Limb (tissue), 2 donors: Measurements from ENCODE around the gene PPP4R3A.
"Not testable (repeated sequence)": the region's sequence is repeated elsewhere in the genome, so short reads cannot be mapped to it uniquely, and the experiment has no call there.

ENCODE experiments used
- DNase-seq, 2 donors: peaks; one replicate each; pipeline ENCODE4 v3.0.0-alpha.2; 2016; ENCODE audit errors: extremely low spot score in 2 of 2

PPP4R3A gene

DNA sequence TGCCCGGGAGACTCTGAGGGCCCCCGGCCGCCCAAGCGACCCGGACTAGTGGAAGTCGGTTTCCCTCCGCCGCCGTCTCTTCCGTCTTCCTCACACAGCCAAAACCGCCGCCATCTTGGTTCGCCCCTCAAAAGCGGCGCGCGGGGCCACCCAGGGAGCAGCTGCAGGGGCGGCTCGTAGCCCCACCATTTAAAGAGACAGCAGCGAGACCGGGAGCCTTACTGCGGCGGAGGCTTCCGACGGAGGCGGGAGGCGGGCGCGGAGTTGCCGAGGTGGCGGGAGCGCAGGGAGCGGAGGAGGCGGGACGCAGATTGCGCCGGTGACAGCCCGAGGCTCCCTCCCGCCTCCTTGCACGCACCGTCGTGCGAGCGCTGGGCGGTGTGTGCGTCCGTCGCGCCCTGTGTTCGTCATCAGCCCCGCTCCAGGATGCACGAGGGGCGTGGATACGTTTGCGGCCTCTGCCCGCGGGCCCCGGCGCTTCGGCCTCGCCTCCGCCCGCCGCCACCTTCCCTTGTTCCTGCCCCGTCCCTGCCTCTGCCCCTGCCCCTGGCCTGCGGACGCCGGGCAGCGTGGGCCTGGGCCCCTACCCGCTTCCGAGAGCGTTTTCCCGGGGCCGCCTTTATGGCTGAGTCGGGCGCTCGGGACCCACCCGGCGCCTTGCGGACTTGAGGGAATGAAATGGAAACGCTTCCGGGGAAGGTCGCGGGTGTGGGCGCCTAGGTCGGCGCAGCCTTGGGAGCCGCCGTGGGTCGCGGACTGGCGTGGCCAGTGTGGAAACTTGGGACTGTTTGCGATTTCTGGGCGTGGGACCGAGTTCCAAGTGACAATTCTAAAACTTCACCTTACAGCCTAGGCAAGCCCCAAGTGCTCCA, at the start of gene PPP4R3A:
Gene PPP4R3A (minus strand): TSS at position 140 of the 872 bp plus-strand sequence. CDS start 663 bp downstream, outside the sequence.
- peak; percentile 94 to 96 for DNase-seq

DNA sequence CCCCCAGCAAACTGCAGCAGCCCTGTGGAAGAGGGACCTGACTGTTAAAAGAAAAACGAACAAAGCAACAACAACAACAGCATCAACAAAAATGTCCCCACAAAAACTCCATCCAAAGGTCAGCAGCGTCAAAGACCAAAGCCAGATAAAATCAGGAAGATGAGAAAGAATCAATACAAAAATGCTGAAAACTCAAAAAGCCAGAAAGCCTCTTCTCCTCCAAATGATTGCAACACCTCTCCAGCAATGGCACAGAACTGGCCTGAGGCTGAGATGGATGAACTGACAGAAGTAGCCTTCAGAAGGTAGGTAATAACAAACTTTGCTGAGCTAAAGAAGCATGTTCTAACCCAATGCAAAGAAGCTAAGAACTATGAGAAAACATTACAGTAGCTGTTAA, 45.4 kb upstream of the PPP4R3A start:
- no peak for DNase-seq

DNA sequence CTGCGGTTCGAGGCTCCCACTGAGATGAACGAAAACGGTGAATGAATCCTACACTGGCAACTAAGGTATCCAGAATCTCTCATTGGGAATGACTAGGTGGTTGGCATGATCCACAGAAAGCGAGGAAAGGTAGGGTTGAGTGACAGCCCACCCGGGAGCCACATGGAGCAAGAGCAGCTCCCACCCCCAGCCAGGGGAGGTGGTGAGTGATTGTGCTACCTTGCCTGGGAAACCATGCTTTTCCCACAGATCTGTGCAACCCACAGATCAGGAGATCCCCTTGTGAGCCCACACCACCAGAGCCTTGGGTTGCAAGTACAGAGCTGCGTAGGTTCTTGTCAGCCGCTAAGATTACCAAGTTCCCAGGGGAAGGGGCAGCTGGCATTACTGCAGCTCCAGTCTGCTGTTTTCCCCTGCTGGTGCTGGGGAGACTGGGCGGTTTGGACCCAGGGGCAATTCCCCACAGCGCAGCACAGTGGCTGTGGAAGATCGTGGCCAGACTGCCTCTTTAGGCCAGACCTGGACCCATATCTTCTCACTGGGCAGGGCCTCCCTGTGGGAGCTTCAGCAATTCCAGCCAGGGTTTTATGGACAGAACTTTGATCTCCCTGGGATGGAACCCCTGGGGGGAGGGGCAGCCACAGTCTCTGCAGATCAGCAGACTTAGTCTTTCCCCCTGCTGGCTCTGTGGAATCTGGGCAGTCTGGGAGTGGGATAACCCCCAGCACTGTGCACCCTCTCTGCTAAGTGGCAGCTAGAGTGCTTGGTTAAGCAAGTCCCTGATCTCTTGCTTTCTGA, 44.6 kb upstream of the PPP4R3A start:
- no peak for DNase-seq

DNA sequence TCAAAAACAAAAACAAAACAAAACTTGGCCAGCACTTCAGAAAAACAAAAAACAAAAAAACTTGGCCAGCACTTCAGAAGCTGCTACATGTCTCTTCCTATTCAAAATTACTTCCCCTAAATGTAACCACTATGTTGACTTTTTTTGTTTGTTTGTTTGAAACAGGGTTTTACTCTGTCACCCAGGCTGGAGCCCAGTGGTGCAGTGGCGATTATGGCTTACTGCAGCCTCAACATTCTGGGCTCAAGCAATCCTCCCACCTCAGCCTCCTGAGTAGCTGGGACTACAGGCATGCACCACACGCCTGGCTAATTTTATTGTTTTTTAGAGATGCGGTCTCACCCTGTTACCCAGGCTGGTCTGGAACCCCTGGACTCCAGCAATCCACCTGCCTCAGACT, 38.0 kb upstream of the PPP4R3A start:
- DNase-seq, result no peak

DNA sequence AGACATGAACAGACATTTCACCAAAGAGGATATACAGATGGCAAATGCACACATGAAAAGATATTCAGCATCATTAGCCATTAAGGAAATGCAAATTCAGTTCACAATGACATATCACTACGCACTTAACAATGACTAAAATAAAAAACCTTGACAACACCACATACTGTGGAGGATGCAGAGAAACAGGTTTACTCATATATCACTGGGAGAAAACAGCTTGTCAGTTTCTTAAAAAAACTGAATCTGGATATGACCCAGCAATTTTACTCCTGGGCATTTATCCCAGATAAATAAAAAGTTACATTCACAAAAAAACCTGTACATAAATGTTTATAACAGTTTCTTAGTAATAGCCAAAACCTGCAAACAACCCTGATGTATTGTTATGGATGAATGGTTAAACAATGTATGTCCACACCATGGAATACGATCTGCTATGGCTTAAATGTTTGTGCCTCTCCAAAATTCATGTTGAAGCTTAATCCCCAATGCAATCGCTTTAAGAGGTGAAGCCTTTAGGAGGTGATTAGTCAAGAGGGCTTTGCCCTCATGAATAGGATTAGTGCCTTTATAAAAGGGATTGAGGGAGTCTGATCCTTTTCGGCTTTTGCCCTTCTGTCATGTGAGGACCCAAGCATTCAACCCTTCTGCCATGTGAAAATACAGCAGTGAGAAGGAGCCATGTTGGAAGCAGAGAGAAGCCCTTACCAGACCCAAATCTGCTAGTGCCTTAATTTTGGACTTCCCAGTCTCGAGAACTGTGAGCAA, 36.0 kb upstream of the PPP4R3A start:
- DNase-seq, result no peak

DNA sequence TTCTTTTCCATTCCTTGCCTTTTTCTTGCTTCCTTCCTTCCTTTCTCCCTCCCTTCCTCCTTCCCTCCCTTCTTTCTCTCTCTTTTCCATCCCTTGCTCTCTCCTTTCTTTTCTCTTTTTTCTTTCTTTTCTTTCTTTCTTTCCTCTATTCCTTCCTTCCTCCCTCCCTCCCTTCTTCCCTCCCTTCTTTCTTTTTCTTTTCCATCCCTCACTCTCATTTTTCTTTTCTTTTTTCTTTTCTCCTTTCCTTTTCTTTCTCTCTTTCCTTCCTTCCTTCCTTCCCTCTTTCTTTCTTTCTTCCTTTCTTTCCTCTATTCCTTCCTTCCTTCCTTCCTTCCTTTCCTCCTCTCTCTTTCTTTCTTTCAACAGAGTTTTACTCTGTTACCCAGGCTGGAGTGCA, 35.1 kb upstream of the PPP4R3A start:
- no peak for DNase-seq

DNA sequence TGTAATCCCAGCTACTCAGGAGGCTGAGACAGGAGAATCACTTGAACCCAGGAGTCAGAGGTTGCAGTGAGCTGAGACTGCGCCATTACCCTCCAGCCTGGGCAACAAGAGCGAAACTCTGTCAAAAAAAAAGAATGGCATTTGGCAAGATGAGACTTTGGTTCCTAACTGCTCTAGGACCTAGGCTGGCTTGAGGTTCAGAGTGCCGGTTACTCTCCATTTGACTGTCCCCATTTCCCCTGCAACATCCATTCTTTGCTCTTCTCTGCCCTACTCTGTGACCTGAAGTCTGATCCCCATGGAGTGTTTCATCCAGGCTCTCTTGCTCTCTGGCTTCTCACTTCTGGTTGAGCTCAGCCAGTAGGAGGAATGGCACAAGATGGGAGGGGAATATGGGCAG, 26.2 kb upstream of the PPP4R3A start:
- DNase-seq, result no peak

DNA sequence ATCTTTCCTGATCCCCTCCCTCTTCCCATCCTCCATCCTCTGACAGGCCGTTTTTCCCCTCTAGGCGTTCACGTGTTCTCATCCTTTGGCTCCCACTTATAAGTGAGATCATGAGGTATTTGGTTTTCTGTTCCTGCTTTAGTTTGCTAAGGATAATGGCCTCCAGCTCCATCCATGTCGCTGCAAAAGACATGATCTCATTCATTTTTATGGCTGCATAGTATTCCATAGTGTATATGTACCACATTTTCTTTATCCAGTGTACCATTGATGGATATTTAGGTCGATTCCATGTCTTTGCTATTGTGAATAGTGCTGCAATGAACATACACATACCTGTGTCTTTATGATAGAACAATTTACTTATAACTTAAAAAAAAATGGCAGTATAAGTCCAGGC, 23.9 kb upstream of the PPP4R3A start:
- not testable (repeated sequence) for DNase-seq

DNA sequence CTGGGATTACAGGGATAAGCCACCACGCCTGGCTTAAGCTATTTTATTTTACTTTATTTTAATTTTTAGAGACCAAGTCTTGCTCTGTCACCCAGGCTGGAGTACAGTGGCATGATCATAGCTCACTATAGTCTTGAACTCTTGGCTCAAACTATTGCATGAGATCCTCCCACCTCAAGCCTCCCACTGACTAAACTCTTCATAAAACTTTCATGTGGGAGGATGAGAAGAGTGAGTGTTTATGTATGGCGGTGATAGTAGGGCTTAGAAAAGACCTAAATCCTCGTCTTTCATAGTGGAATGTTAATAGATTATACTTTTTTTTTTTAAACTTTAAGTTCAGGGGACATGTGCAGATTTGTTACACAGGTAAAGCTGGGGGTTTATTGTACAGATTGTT, 23.5 kb upstream of the PPP4R3A start:
- DNase-seq, result no peak

DNA sequence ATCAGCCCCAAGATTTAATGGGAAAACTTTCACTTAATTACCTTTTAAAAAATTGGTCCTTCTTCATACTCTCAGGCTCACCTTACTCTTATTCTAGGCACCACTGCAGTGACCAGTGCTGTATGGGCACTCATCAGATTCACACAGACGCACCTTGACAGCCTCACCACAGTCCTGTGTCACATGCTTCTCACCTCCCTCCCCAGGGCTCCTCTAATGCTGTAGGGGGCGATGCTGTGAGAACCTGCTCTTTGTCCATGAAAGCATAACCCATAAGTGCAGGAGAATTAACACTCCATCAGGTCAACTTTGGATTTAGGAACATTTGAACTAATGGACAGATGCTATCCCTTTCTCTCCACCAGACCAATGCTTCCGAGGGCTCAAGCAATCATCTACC, 13.9 kb upstream of the PPP4R3A start:
- DNase-seq, result no peak

DNA sequence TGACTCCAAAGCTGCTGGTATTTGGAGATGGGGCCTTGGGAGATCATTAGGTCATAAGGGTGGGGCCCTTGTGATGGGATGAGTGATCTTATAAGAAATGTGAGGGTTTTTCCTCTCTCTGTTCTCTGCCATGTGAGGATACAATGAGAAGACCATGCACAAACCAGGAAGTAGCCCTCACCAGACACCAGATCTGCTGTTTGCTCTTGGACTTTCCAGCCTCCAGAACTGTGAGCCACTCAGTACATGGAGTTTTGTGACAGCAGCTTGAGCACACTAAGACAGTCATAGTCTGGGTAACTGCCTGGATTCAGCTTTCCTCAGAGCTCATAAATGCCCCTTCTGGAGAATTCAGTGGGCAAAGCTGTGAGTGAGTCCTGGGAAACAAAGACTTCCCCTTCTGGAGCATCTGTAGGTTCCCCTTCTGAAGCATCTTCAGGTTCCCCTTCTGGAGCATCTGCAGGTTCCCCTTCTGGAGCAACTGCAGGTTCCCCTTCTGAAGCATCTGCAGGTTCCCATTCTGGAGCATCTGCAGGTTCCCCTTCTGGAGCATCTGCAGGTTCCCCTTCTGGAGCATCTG, 11.0 kb upstream of the PPP4R3A start:
- no peak for DNase-seq

DNA sequence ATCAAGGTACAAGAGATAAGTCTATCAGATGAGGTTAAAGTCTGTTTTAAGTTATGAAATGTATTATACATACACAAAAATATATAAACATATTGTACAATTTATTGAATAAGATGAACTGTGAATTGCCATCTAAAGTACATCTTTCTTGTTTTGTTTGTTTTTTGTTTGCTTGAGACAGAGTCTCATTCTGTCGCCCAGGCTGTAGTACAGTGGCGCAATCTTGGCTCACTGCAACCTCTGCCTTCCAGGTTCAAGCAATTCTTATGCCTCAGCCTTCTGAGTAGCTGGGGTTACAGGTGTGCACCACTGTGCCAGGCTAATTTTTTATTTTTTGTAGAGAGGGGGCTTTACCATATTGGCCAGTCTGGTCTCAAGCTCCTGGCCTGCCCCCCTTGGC, 10.0 kb upstream of the PPP4R3A start:
- DNase-seq, result no peak

DNA sequence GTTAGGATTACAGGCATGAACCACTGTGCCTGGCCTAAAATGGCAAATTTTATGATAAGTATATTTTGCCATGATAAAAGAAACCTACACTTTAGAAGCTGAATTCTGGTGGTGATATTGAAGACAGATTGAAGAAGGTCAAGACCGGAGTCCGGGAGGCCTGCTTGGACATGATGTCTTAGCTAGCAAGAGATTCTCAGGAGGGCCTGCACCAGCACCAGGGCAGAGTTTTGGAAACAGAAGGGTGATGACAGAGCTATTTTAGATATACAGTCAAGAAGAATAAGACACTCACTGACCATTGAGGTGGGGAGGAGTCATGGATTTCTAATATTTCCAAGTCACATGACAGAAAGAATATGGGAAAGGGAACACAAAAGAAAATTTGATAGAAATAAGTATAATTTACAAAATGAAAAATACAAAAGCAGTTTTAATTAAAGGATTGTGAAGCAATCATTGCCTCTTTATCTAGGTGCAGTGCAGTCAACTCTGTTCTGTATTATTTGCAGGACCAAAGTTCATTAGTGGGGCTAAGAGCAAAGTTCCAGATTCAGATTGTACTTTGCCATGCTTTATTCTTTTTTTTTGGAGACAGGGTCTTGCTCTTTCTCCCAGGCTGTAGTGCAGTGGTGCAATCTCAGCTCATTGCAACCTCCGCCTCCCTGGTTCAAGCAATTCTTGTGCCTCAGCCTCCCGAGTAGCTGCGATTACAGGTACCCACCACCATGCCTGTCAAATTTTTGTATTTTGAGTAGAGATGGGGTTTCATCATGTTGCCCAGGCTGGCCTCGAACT, 9.3 kb upstream of the PPP4R3A start:
- no peak for DNase-seq

DNA sequence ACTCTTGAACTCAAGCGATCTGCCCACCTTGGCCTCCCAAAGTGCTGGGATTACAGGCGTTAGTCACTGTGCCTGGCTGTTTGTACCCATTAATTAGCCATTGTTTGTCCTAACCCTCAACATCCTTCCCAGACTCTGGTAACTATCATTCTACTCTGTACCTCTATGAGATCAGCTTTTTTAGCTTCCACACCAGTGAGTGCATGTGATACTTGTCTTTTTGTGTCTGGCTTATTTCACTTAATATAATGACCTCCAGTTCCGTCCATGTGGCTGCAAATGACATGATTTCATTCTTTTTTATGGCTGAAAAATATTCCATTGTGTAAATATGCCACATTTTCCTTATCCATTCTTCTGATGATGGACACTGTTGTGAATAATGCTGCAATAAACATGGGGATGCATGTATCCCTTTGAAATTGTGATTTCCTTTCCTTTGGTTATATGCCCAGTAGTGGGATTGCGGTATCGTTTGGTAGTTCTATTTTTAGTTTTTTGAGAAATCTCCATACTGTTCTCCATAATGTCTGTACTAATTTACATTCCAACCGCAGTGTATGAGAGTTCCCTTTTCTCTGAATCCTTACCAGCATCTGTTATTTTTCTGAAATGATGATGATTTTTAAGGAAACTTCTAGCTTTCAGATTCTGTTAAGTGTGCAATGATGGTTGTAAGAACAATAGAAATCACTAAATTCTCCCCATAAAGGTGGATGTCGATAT, 6.7 kb upstream of the PPP4R3A start:
- DNase-seq, result no peak

DNA sequence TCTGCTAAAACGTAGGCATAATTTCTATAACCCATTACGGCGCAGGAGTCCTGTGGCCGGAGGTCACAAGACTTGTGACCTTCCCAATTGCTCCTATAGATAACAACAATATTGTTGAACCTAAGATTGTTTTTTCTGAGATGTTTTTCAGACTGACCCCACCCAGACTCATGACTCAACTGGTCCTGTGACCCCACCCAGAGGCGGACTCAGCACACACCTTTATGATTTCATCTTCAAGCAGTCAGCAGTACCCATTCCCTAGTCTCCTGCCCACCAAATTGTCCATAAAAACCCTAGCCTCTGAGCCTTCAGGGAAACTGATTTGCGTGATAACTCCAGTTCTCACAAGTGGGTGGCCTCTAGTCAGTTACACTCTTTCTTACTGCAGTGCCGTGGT, 5.9 kb upstream of the PPP4R3A start:
- DNase-seq, result no peak

DNA sequence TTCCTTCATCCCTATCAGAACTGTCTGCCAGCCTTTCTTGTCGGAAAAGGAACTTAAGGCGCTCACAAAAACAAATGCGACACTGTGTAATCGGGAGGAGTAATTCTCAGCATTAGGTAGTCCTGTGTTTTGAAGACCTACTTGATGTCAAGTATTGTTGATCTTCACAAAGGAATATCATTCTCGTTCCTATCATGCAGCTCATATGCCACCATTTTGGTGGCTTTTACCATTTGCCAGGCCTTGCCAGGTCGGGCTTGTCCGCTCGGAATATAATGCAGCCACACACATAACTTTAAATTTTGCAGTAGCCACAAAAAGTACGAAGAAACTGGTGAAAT, 903 bp upstream of the PPP4R3A start:
- no peak for DNase-seq

DNA sequence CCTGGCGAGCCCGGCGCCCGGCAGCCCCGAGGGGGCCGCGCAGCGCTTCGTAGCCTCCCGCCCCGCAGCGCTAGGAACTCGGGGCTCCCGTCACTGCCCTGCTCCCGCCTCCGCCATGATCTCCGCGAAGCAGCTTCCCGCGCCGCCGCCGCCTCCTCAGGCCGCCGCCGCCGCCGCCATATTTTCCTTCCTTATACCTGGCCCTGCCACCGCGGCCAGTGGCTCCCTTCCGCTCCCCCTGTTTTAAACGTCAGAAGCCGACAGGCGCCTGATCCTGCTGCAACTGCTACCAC, 286 bp downstream of the PPP4R3A start:
- DNase-seq, result no peak

DNA sequence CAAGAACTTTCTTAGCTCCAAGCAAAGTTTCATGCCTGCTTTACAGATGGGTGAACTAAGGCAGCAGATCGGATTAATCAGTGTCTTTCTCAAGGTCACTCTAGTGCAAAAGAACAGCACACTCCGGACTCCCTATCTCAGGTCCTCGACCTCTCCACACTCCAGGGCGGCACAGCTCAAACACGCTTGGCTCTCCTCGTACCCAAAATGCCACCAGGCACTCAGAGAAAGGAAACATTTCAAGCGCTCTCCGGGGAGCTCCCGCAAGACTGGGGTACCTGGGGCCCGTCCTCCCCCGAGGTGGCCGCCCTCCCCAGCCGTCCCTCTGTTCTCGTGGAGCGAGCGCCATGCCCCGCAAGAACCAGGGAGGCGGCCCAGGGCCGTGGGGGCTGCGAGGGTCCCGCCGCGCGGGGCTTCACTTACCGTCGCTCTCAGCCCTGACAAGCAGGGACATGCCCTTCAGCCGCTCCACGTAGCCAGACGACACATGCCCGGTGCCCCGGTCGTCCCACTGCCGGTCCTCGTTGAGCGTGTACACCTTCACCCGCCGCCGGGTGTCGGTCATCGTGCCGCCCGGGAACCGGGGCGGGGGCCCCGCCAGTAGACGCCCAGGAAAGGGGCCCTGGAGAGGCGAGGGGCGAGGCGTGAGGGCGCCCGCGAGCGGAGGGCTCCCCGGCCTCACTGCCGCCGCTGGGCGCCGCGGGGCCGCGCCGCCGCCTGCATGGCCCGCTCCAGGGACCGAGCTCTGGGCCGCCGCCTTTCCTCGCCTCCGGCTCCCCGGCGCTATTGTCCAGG, 830 bp downstream of the PPP4R3A start:
- DNase-seq, result peak in 1 of 2 donors; percentile 71

DNA sequence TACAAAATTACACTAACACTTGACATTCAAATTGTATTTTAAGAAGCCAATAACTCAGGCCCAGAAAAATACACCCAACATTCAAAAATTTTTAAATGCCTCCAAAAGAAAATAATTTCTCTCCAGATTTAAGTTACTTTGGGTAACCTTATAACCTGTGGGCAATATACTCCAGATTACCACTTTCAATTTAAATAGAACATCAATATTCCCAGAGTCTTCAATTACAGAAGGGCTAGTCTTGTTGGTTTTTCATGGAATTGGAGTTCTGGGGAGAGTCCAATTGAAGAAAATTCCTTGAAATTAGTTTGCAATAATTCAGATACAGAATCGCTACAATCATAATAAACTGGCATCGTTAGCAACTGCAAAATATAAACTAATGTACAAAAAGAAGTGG, 2.0 kb downstream of the PPP4R3A start:
- no peak for DNase-seq

DNA sequence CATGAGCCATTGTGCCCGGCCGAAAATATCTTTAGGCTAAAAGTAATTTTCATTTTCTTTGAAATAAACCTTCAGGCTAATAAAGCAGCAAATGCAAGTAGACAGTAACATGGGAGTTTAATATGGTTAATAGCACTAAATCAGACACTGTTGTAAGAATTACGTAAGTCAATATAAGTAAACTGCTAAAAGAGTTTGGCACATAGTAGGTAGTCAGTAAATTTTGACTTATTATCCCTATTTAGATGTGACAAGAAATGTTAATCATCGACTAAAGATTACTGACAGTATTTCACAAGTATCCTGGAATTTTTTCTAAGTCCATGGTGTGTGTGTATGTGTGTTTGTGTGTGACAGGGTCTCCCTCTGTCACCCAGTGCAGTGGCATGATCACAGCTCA, 3.9 kb downstream of the PPP4R3A start:
- DNase-seq, result no peak
